ENCODE data around the gene FOXO3. TPM values are rescaled to one million over a fixed set of nuclear protein-coding genes. Genes with fewer than 3 reads are reported as not detected.

Gene FOXO3
- total RNA-seq, 1 experiment from 2014 or later, result 22.1 TPM

GRCh38 chr6:108612852-108613251 lies 52.1 kb downstream of the FOXO3 start:
- Mint-ChIP-seq H3K27me3 (ENCODE audit: low read depth) (no peaks in the 10 kb centered on the region; the same call in 1 of the 2 replicates), H3K4me3 (no peak overlapping the region), H3K9me3 (peaks cover 2 to 6% of the 10 kb centered on the region in 2 experiments; a peak in 4 of 5 replicates), H3K4me1 (peaks cover 20 to 23% of the 10 kb centered on the region in 2 experiments), H3K27ac (no peak overlapping the region), H3K36me3 (ENCODE audit: insufficient read depth in 1 of 3, low read depth in 3 of 3) (peaks cover 6 to 9% (median 7%) of the 10 kb centered on the region in 3 experiments; a peak in 6 of 7 replicates)
- no peak overlapping the region for H4K5ac ChIP-seq (ENCODE audit: insufficient read length, low read depth, low read length)
- H2AK5ac ChIP-seq (ENCODE audit: insufficient read length, low read length), result no peak overlapping the region
- no peaks in the 10 kb centered on the region; the same call in 1 of the 2 replicates for H3K4me1 ChIP-seq (ENCODE audit: insufficient read depth, low read length)
- H4K8ac ChIP-seq (replicated peaks; ENCODE audit: insufficient read length, low read depth, low read length), result no peak overlapping the region
- no peak for DNase-seq
- no peak overlapping the region for H3K23ac ChIP-seq (ENCODE audit: insufficient read length, low read depth, low read length)
- H2BK20ac ChIP-seq (ENCODE audit: low read depth, low read length, poor library complexity, severe bottlenecking), result no peak overlapping the region
- H4K91ac ChIP-seq (ENCODE audit: insufficient read length, low read depth, low read length), result no peak overlapping the region
- H2BK5ac ChIP-seq (ENCODE audit: insufficient read length, low read length), result no peak overlapping the region
- H3K79me1 ChIP-seq (ENCODE audit: insufficient read depth, low read depth, low read length, poor library complexity, severe bottlenecking), result peaks cover 4% of the 10 kb centered on the region
- no peak overlapping the region for H3T11ph ChIP-seq (ENCODE audit: low read length)
- no peaks in the 10 kb centered on the region for H3K9me3 ChIP-seq (ENCODE audit: control insufficient read depth, low read depth, low read length)
- H3K18ac ChIP-seq (ENCODE audit: insufficient read length, low read depth, low read length), result no peak overlapping the region
- H2BK15ac ChIP-seq (ENCODE audit: low read depth, low read length), result no peak overlapping the region
- H4K20me1 ChIP-seq (ENCODE audit: control insufficient read depth, insufficient read depth, insufficient read length), result no peaks in the 10 kb centered on the region
- H3K23me2 ChIP-seq (ENCODE audit: insufficient read length, low read depth, low read length, poor library complexity, severe bottlenecking), result no peaks in the 10 kb centered on the region
- H3K27ac ChIP-seq (ENCODE audit: insufficient read length, low read depth, low read length), result no peak overlapping the region
- peaks cover 2% of the 10 kb centered on the region; the same call in 1 of the 2 replicates for H3K79me2 ChIP-seq (ENCODE audit: insufficient read depth, low read length)
- no peak for TF ChIP-seq CTCF (conservative IDR thresholded peaks at IDR 0.05)
- H3K9ac ChIP-seq (ENCODE audit: extremely low read depth, insufficient read length, low read length), result no peak overlapping the region
- no peak overlapping the region for H3K56ac ChIP-seq (ENCODE audit: insufficient read length, low read depth, low read length)
- no peak overlapping the region for H2AFZ ChIP-seq (ENCODE audit: low read length)
- no peak overlapping the region for H2BK120ac ChIP-seq (ENCODE audit: low read depth, low read length, poor library complexity, severe bottlenecking)
- H3K27me3 ChIP-seq (ENCODE audit: insufficient read depth, low read length), result no peaks in the 10 kb centered on the region
- H3K14ac ChIP-seq (ENCODE audit: insufficient read depth, low read length), result no peak overlapping the region
- no peak overlapping the region for H2BK12ac ChIP-seq (ENCODE audit: insufficient read length, low read depth, low read length)
- H3K4me2 ChIP-seq (ENCODE audit: insufficient read depth, insufficient read length, low read length), result no peak overlapping the region
- no peak overlapping the region for H3K4ac ChIP-seq (ENCODE audit: low read depth, low read length)
